K562 (cell line): ENCODE results near the gene ROBO1. TPM values are rescaled to one million over a fixed set of nuclear protein-coding genes. Genes with fewer than 3 reads are reported as not detected.

Experiments used
- ATAC-seq: fragments of 200-7000 bp; cut with Tn5 transposase; 3 replicates; pipeline ENCODE4 v1.9.1; 2020; ENCODE audit warnings: moderate library complexity
- BruUV-seq: library from RNA; stranded (reverse); fragments of 400-500 nt; replicated peaks from 2 replicates; lab custom pipeline; 2021; lab: Mats Ljungman, UMichigan
- CTCF ChIA-PET: fragments of 300-600 bp; formaldehyde crosslinking; extraction: SDS; loops from one replicate; lab custom pipeline; 2021; ENCODE audit warnings: low intra/inter-chr PET ratio; lab: Yijun Ruan, JAX
- POLR2A ChIA-PET: fragments of 300-600, 350-650 bp; sonication (Branson Sonifier 250); formaldehyde crosslinking; extraction: SDS; loops from one replicate; lab custom pipeline; 2021; ENCODE audit warnings: antibody characterized with exemption, inconsistent platforms; lab: Yijun Ruan, JAX
- DNase-seq, 4 experiments: peaks; one replicate each; pipeline versions ENCODE4 v3.0.0 to v3.0.0-alpha.2; 2011 to 2018; ENCODE audit warnings: low spot score in 3 of 4, mixed read lengths in 3 of 4; ENCODE audit errors: extremely low read depth in 1 of 4
- FAIRE-seq: peaks from 2 replicates; lab custom pipeline; 2011; peaks lifted over from hg19 to GRCh38; lab: Jason Lieb, UNC
- H2AFZ ChIP-seq: 2 replicates; pipeline ENCODE4 v1.6.0; 2011; ENCODE audit warnings: low read depth, low read length, control low read depth, inconsistent platforms
- H3K27ac ChIP-seq: fragments of 200-600 bp; 3 replicates; pipeline ENCODE4 v1.8.0; 2011; ENCODE audit warnings: low read depth, mild to moderate bottlenecking, control low read depth, inconsistent platforms, low read length, moderate library complexity, mixed read lengths; ENCODE audit errors: extremely low read depth
- H3K27me3 ChIP-seq, 2 experiments: fragments of 300-600 bp in 1 of 2; 2 replicates in 1 of 2; 3 replicates in 1 of 2; pipeline versions ENCODE4 v1.6.0 to v1.8.0; 2011; ENCODE audit warnings: inconsistent platforms in 2 of 2, low read length in 2 of 2, mild to moderate bottlenecking in 1 of 2, mixed read lengths in 1 of 2, moderate library complexity in 1 of 2; ENCODE audit not compliant: control insufficient read depth in 2 of 2, insufficient read depth in 2 of 2
- H3K36me3 ChIP-seq: fragments of 300-600 bp; 3 replicates; pipeline ENCODE4 v1.8.0; 2011; ENCODE audit warnings: mild to moderate bottlenecking, low read length, inconsistent platforms; ENCODE audit not compliant: control insufficient read depth, insufficient read depth
- H3K4me1 ChIP-seq, 2 experiments: fragments of 200-600 bp in 1 of 2; replicated peaks in 1 of 2; 2 replicates in 1 of 2; 3 replicates in 1 of 2; pipeline versions ENCODE4 v1.5.1 to v1.8.0; 2011; ENCODE audit warnings: inconsistent platforms in 2 of 2, low read length in 2 of 2, mild to moderate bottlenecking in 1 of 2, mixed read lengths in 1 of 2, moderate library complexity in 1 of 2; ENCODE audit not compliant: control insufficient read depth in 2 of 2, insufficient read depth in 2 of 2
- H3K4me2 ChIP-seq: 2 replicates; pipeline ENCODE4 v1.6.1; 2011; ENCODE audit warnings: low read length, control low read depth, inconsistent platforms, mixed read lengths; ENCODE audit not compliant: insufficient read depth
- H3K4me3 ChIP-seq: fragments of 200-600 bp; sonication (generic), shearing (Covaris generic); 2 replicates; pipeline ENCODE4 v1.5.1; 2016; ENCODE audit warnings: control low read depth, inconsistent platforms
- H3K79me2 ChIP-seq: fragments of 200-600 bp; 3 replicates; pipeline ENCODE4 v1.8.0; 2011; ENCODE audit warnings: low read length, inconsistent platforms; ENCODE audit not compliant: control insufficient read depth, insufficient read depth
- H3K9ac ChIP-seq, 2 experiments: 2 replicates each; pipeline versions ENCODE4 v1.6.0 to v1.6.1; 2011; ENCODE audit warnings: low read depth in 2 of 2, low read length in 2 of 2, control low read depth in 1 of 2, inconsistent platforms in 1 of 2, mild to moderate bottlenecking in 1 of 2, mixed read lengths in 1 of 2; ENCODE audit not compliant: insufficient read depth in 1 of 2
- H3K9me1 ChIP-seq: one replicate; pipeline ENCODE4 v1.6.0; 2011; ENCODE audit warnings: inconsistent platforms, mild to moderate bottlenecking, low read length, moderate library complexity; ENCODE audit not compliant: control insufficient read depth, insufficient read depth
- H3K9me3 ChIP-seq: replicated peaks from 2 replicates; pipeline ENCODE4 v1.5.1; 2011; ENCODE audit warnings: low read depth, low read length, inconsistent platforms; ENCODE audit not compliant: control insufficient read depth, insufficient read depth
- H4K20me1 ChIP-seq: replicated peaks from 2 replicates; pipeline ENCODE4 v1.6.1; 2011; ENCODE audit warnings: low read length, inconsistent platforms, mixed read lengths; ENCODE audit not compliant: control insufficient read depth, insufficient read depth
- ARID2 ChIP-seq: fragments of 450-650 bp; IDR thresholded peaks from 2 replicates; pipeline ENCODE4 v1.6.1; 2017; ENCODE audit warnings: antibody characterized with exemption, mild to moderate bottlenecking
- FOXJ2 ChIP-seq: fragments of 200-800 bp; sonication (Bioruptor generic); IDR thresholded peaks from 2 replicates; pipeline ENCODE4 v1.6.1; 2016; ENCODE audit warnings: missing genetic modification characterization, missing compliant biosample characterization
- MAFG ChIP-seq: fragments of 450-650 bp; conservative IDR thresholded peaks from 2 replicates; pipeline ENCODE4 v1.6.1; 2016; ENCODE audit warnings: missing genetic modification characterization, missing compliant biosample characterization
- PTTG1 ChIP-seq: fragments of 450-650 bp; IDR thresholded peaks from 2 replicates; pipeline ENCODE4 v1.6.1; 2016; ENCODE audit warnings: low read depth, mild to moderate bottlenecking, missing genetic modification characterization, missing compliant biosample characterization
- ZNF41 ChIP-seq: fragments of 250-450 bp; sonication (Bioruptor Pico); conservative IDR thresholded peaks from 2 replicates; pipeline ENCODE4 v1.4.0; 2020; ENCODE audit warnings: mild to moderate bottlenecking
- WGBS: fragments of 100-300 bp; shearing (Covaris generic); methylation state at CpG from one replicate; pipeline ENCODE4 v1.1.6; 2016; ENCODE audit warnings: low coverage, mixed read lengths; ENCODE audit not compliant: insufficient coverage; ENCODE audit errors: missing lambda C conversion rate; 5-methylcytosine and 5-hydroxymethylcytosine counted together
- in situ Hi-C: fragments of 300-500 bp; cut with MboI; formaldehyde crosslinking; loops from 4 replicates; pipeline ENCODE4 v1.15.0; 2018; ENCODE audit warnings: inconsistent platforms, mixed read lengths
- intact Hi-C: fragments of 100-400 bp; cut with micrococcal nuclease; formaldehyde crosslinking; loops from 2 replicates; pipeline ENCODE4 v1.14.2; 2022
- polyA plus RNA-seq, 8 experiments: library from polyadenylated mRNA; depleted of rRNA in 4 of 8; stranded (reverse) in 5 of 8; unstranded in 3 of 8; fragments of >200 nt; fragmentation: Nextera tagmentation in 2 of 8; fragmentation: Illumina TruSeq in 1 of 8; extraction: Ambion mirVana in 2 of 8; extraction: Trizol in 1 of 8; gene quantifications; 2 replicates each; pipeline versions ENCODE4 v1.2.1 to v1.2.3, GENCODE V29; 2011 to 2014; ENCODE audit warnings: inconsistent platforms in 1 of 8, missing spikeins in 1 of 8
- total RNA-seq, 7 experiments: library from RNA; depleted of rRNA in 6 of 7; stranded (reverse); fragments of >200 nt in 6 of 7; fragmentation: Illumina TruSeq in 2 of 7; extraction: Trizol in 2 of 7; gene quantifications; 2 replicates each; pipeline versions ENCODE4 v1.2.1 to v1.2.3, GENCODE V29; 2011 to 2021; ENCODE audit warnings: low replicate concordance in 1 of 7
- TF ChIP-seq, protein P1 (sequence below): fragments of 450-650 bp; formaldehyde crosslinking; IDR thresholded peaks from 2 replicates; pipeline ENCODE4 v1.4.0; 2020; ENCODE audit warnings: mild to moderate bottlenecking, mixed read lengths

Gene ROBO1
- total and polyA plus RNA-seq, 9 of the 15 experiments (the other 6 are each of a cell fraction or from before 2014, with no cell fraction given), result 0.01 to 0.53 (median 0.17) TPM; not detected in 5

DNA sequence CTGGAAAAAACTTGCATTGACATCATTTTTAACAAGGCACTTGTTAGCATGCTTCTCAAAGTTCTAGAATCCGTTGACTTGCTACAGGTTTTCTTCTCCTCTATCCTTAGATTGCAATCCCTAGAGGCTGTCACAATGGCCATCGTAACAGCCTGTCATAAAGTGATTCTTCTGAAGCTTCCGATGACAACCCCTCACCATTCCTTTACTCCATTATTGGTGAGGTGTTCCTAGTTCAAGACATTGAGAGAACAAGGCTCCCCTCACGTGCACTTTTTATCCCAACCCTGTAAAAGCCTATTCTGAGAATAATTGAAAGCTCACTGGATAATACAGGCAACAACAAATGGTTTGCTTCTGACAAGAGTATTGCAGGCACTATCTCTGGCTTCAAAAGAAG is 131.4 kb downstream of the ROBO1 start (continued):
- no peak for TF ChIP-seq PTTG1 (tag)

DNA sequence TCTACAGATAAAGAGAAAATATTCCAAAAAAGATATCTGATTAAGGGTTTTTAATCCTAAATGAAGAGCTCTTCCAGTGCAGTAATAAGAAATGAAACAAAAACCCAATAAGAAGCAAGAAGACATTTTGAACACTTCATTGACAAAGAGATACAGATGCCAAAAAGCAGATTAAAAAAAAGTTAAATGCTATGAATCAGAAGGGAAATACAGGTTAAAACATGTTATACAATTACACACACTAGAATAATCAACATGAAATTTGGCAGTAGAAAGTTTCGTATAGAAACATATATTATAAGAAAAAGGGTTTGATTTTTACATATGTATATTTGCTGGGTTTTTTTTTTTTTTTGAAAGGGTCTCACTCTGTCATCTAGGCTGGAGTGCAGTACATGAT is 135.0 kb downstream of the ROBO1 start:
- H3K27me3 ChIP-seq, result no peaks in the 10 kb centered on the region
- no peak overlapping the region for H3K9ac ChIP-seq
- no peak for DNase-seq
- no peaks in the 10 kb centered on the region for H4K20me1 ChIP-seq
- H3K4me3 ChIP-seq, result no peak overlapping the region
- intact Hi-C loops (no loop called here), in situ Hi-C loops (no loop called here)
- no peak overlapping the region for H3K27ac ChIP-seq
- H2AFZ ChIP-seq, result no peak overlapping the region
- no peaks in the 10 kb centered on the region for H3K4me1 ChIP-seq
- ChIA-PET POLR2A (no interaction called here), CTCF (no interaction called here)
- H3K9me3 ChIP-seq, result no peaks in the 10 kb centered on the region
- no peak for FAIRE-seq
- no peaks in the 10 kb centered on the region for H3K79me2 ChIP-seq
- 0% methylated on average over 1 of the region's 1 CpG for WGBS
- BruUV-seq, result no TSS peak
- H3K4me2 ChIP-seq, result no peak overlapping the region
- ATAC-seq, result no peak
- TF ChIP-seq, protein P1, sequence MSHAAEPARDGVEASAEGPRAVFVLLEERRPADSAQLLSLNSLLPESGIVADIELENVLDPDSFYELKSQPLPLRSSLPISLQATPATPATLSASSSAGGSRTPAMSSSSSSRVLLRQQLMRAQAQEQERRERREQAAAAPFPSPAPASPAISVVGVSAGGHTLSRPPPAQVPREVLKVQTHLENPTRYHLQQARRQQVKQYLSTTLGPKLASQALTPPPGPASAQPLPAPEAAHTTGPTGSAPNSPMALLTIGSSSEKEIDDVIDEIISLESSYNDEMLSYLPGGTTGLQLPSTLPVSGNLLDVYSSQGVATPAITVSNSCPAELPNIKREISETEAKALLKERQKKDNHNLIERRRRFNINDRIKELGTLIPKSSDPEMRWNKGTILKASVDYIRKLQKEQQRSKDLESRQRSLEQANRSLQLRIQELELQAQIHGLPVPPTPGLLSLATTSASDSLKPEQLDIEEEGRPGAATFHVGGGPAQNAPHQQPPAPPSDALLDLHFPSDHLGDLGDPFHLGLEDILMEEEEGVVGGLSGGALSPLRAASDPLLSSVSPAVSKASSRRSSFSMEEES (CRISPR knock-in tag), result no peak
- TF ChIP-seq ARID2, result no peak
- no peak for TF ChIP-seq MAFG
- TF ChIP-seq ZNF41 (CRISPR knock-in tag), result no peak
- no peak for TF ChIP-seq FOXJ2
- no peaks in the 10 kb centered on the region for H3K36me3 ChIP-seq
- no peaks in the 10 kb centered on the region for H3K9me1 ChIP-seq
